Spleen (tissue), 7 donors: Measurements from ENCODE around the gene TEX48.

Experiments used
- CTCF ChIP-seq, 11 experiments: fragments of 200-600 bp in 7 of 11; fragments of 450-650 bp in 4 of 11; sonication (generic) in 4 of 11; IDR thresholded peaks in 8 of 11; conservative IDR thresholded peaks in 3 of 11; 1 replicate in 7 of 11; 2 replicates in 4 of 11; pipeline versions ENCODE4 v1.4.0 to v1.8.0; 2016 to 2021; ENCODE audit warnings: antibody characterized with exemption in 11 of 11, inconsistent platforms in 4 of 11, mild to moderate bottlenecking in 1 of 11
- POLR2A ChIP-seq, 3 donors: fragments of 450-650 bp; IDR thresholded peaks; one replicate each; pipeline ENCODE4 v1.5.1; 2017; ENCODE audit warnings: antibody characterized with exemption in 3 of 3, mild to moderate bottlenecking in 1 of 3
- POLR2AphosphoS5 ChIP-seq, 3 donors: sonication (generic); formaldehyde crosslinking; IDR thresholded peaks; one replicate each; pipeline ENCODE4 v1.5.1; 2017; ENCODE audit warnings: antibody characterized with exemption in 3 of 3
- donor health status: DM: no; HTN: no; CAD: no; lungs with moderate emphysema.
- donor health status: DM: no; HTN: no; CAD: no.
- donor health status: DM: no; HTN: no; CAD: no.

- TF ChIP-seq POLR2A (IDR thresholded peaks at IDR 0.05) (no peak), CTCF (IDR thresholded peaks at IDR 0.05 in 8 of 11, conservative IDR thresholded peaks at IDR 0.05 in 3 of 11) (no peak), POLR2AphosphoS5 (IDR thresholded peaks at IDR 0.05) (no peak)
Observed at GRCh38 chr9:114638404-114638803, 43.6 kb downstream of the TEX48 start.
